ENCODE results near the gene NKX2-2.

NKX2-2 gene

DNA sequence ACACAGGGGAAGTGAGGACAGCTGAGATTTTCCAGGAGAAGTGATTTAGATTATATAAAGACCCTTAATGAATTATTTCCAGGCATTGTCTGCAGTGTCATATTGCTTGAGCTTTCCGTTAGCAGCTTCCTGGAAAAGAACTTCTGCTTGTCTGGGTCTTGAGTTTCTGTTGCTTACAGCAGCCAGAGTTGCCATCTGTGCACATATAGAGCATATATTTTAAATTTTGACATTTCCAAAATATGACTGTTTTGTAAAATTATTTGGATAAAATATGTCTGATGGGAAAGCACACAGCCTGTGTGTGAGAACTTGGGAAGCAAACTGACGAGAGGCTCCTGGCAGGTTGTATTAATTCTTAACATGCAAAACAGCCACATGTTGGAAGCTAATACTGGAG is 21.0 kb upstream of the NKX2-2 start:
- Histone ChIP-seq H3K27me3 (ENCODE audit: control insufficient read depth, insufficient read depth, low read length) (peaks cover 5% of the 10 kb centered on the region), H3K4me3 (ENCODE audit: low read length) (no peak overlapping the region), H3K4me1 (ENCODE audit: control insufficient read depth, insufficient read depth, low read length) (no peaks in the 10 kb centered on the region), H3K9ac (ENCODE audit: low read length) (no peak overlapping the region), H3K36me3 (ENCODE audit: control insufficient read depth, insufficient read depth, low read length) (no peaks in the 10 kb centered on the region), H3K27ac (ENCODE audit: low read depth, low read length) (no peak overlapping the region)

DNA sequence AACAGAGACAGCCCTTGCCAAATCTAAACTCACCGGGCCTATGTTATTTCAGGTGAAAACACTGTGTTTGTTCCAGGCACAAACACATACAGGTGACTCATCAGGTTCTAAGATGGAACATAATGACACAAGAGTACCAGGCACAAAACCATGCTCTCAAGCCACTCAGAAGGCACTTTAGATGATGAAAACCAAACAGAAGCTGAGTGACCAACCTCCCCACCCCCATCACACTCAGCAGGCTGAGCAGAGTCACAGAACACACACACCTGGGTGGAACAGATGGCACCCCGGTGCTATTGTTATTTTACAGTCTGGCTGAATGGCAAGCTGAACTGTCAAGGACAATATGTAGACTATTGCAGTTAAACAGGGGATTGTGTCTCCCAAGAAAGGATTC is 20.6 kb upstream of the NKX2-2 start:
- peaks cover 4% of the 10 kb centered on the region for H3K27me3 ChIP-seq (ENCODE audit: control insufficient read depth, insufficient read depth, low read length)
- no peak overlapping the region for H3K9ac ChIP-seq (ENCODE audit: low read length)
- H3K27ac ChIP-seq (ENCODE audit: low read depth, low read length), result no peak overlapping the region
- no peaks in the 10 kb centered on the region for H3K36me3 ChIP-seq (ENCODE audit: control insufficient read depth, insufficient read depth, low read length)
- no peak overlapping the region for H3K4me3 ChIP-seq (ENCODE audit: low read length)
- H3K4me1 ChIP-seq (ENCODE audit: control insufficient read depth, insufficient read depth, low read length), result no peaks in the 10 kb centered on the region

DNA sequence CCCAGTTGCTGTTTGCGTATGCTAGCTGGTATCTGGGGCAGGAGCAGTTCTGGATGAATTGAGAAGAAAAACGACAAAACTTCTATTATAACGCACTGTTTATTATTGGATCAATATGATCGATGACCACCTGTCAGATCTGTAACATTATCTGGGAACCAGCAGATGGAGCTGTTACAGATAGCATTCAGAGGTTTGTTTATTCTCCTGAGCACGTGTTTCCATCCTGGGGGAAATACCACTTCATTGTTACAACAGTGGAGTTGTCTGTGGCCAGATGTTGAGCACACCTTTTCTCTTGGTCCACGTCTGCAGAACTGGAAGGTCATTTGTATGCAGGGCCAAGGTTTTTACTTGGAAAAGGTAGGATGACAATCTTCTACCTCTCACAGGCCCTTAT is 16.0 kb upstream of the NKX2-2 start:
- no peaks in the 10 kb centered on the region for H3K4me1 ChIP-seq (ENCODE audit: control insufficient read depth, insufficient read depth, low read length)
- no peak overlapping the region for H3K27ac ChIP-seq (ENCODE audit: low read depth, low read length)
- H3K9ac ChIP-seq (ENCODE audit: low read length), result no peak overlapping the region
- no peaks in the 10 kb centered on the region for H3K36me3 ChIP-seq (ENCODE audit: control insufficient read depth, insufficient read depth, low read length)
- no peak overlapping the region for H3K4me3 ChIP-seq (ENCODE audit: low read length)
- peaks cover 2% of the 10 kb centered on the region for H3K27me3 ChIP-seq (ENCODE audit: control insufficient read depth, insufficient read depth, low read length)

DNA sequence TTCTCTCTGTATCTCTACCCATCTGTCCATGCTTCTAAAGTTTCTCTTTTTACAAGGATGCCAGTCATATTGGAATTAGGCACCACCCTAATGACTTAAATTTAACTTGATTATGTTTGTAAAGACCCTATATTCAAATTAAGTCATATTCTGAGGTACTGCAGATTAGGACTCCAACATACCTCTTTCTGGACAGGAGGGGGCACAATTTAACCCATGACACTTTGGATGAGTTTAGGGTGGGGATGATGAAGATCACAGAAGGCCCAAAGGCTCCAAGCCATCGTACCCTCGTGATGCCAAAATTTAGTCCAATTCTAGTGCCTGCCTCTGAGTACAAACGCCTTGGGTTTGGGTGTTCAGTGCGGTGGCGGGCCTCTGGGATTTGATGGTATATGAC is 15.0 kb upstream of the NKX2-2 start:
- H3K27me3 ChIP-seq (ENCODE audit: control insufficient read depth, insufficient read depth, low read length), result peaks cover 2% of the 10 kb centered on the region

DNA sequence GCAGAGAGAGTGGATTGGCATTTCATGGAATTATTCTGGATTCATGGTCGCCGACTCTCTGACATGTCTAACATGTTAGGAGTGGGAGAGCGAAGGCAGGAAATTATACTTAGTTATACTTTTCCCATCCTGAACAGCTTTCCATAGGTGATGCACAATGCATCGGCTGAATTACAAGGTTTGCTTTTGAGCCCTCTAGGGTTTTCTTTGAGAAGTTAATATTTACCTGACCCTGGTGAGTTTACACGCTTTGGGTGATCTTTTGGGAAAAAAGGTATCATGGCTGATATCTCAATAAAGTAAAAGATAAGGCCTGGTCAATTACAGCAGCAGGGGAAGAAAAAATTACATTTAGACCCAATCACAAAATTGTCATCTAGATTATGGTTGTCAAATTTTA is 14.0 kb upstream of the NKX2-2 start:
- Histone ChIP-seq H3K27me3 (ENCODE audit: control insufficient read depth, insufficient read depth, low read length) (peaks cover 7% of the 10 kb centered on the region), H3K9ac (ENCODE audit: low read length) (no peak overlapping the region), H3K4me1 (ENCODE audit: control insufficient read depth, insufficient read depth, low read length) (no peaks in the 10 kb centered on the region), H3K4me3 (ENCODE audit: low read length) (no peak overlapping the region), H3K36me3 (ENCODE audit: control insufficient read depth, insufficient read depth, low read length) (no peaks in the 10 kb centered on the region), H3K27ac (ENCODE audit: low read depth, low read length) (no peak overlapping the region)

More for the DNA sequence above, 15.0 kb upstream of the NKX2-2 start:
- H3K9ac ChIP-seq (ENCODE audit: low read length), result no peak overlapping the region
- H3K4me3 ChIP-seq (ENCODE audit: low read length), result no peak overlapping the region
- H3K4me1 ChIP-seq (ENCODE audit: control insufficient read depth, insufficient read depth, low read length), result no peaks in the 10 kb centered on the region
- H3K27ac ChIP-seq (ENCODE audit: low read depth, low read length), result no peak overlapping the region
- no peaks in the 10 kb centered on the region for H3K36me3 ChIP-seq (ENCODE audit: control insufficient read depth, insufficient read depth, low read length)

DNA sequence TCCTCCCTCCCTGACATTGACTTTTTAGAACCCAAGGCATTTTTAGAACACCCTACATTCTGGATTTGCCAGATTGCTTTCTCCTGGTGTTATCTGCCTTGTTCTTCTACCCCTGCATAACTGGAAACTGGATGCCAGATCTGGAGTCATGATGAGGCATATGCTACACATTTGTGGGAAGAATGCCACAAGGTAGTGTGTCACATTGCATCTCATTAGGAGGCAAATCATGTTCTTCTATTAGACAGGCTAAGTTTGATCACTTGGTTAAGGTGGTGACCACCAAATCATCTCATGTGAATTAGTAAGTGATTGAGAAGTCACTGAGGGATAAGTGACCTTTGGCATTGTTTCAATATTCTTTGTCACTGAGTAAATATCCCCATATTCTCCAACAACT is 12.9 kb upstream of the NKX2-2 start:
- Histone ChIP-seq H3K27ac (ENCODE audit: low read depth, low read length) (no peak overlapping the region), H3K27me3 (ENCODE audit: control insufficient read depth, insufficient read depth, low read length) (peaks cover 10% of the 10 kb centered on the region), H3K4me3 (ENCODE audit: low read length) (no peak overlapping the region), H3K9ac (ENCODE audit: low read length) (no peak overlapping the region), H3K36me3 (ENCODE audit: control insufficient read depth, insufficient read depth, low read length) (no peaks in the 10 kb centered on the region), H3K4me1 (ENCODE audit: control insufficient read depth, insufficient read depth, low read length) (no peaks in the 10 kb centered on the region)

DNA sequence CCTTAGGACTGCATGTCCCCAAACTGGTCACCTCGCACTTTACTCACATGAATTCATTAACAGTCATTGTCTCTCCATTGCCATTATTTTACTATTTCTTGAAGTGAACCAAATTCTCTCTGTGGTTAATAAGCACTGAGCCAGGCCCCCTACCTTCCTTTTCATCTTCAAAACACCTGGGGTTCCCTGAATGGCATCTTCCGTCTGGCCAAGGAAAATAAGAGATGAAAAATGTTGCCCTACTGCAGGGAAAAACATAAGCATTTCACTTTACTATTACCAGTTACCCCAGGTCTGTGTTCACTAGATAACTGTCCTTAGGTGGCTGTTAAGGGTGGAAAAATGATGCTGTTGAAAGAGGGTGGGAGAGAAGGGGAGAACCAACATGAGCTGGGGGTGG is 10.0 kb upstream of the NKX2-2 start:
- Histone ChIP-seq H3K4me1 (ENCODE audit: control insufficient read depth, insufficient read depth, low read length) (no peaks in the 10 kb centered on the region), H3K36me3 (ENCODE audit: control insufficient read depth, insufficient read depth, low read length) (no peaks in the 10 kb centered on the region), H3K27ac (ENCODE audit: low read depth, low read length) (no peak overlapping the region), H3K4me3 (ENCODE audit: low read length) (no peak overlapping the region), H3K27me3 (ENCODE audit: control insufficient read depth, insufficient read depth, low read length) (peaks cover 21% of the 10 kb centered on the region), H3K9ac (ENCODE audit: low read length) (no peak overlapping the region)

DNA sequence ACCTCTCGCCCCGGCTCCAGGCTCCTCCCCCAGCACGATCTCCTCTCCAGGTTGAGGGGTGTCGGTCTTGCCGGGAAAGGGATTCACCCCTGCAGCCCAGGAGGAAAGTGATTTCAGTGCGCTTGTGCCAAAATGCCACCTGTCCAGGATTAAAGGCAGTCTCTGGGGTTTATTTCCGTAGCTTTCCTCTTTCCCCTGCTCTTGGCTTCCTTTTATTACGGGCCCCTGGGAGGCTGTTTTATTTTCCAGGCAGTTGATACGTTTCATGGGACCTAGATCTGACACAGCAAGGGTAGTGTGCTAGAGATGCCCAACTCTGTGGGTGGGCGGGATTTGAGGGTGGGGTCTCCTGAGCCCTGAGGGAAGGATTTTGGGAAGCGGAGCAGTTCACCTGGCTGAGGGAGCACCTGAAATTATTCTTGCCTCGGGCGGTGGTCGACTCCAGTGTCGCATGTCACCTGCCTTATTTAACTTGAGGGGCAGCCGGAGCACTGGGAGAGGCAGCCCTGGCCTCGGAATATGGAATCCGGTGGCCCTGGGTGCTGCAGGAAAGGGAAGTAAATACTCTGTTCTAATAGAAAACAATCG is 9.5 kb upstream of the NKX2-2 start:
- Histone ChIP-seq H3K27me3 (ENCODE audit: control insufficient read depth, insufficient read depth, low read length) (peaks cover 26% of the 10 kb centered on the region), H3K4me3 (ENCODE audit: low read length) (peak overlapping the region; percentile 1), H3K4me1 (ENCODE audit: control insufficient read depth, insufficient read depth, low read length) (no peaks in the 10 kb centered on the region), H3K9ac (ENCODE audit: low read length) (no peak overlapping the region), H3K27ac (ENCODE audit: low read depth, low read length) (no peak overlapping the region), H3K36me3 (ENCODE audit: control insufficient read depth, insufficient read depth, low read length) (no peaks in the 10 kb centered on the region)

DNA sequence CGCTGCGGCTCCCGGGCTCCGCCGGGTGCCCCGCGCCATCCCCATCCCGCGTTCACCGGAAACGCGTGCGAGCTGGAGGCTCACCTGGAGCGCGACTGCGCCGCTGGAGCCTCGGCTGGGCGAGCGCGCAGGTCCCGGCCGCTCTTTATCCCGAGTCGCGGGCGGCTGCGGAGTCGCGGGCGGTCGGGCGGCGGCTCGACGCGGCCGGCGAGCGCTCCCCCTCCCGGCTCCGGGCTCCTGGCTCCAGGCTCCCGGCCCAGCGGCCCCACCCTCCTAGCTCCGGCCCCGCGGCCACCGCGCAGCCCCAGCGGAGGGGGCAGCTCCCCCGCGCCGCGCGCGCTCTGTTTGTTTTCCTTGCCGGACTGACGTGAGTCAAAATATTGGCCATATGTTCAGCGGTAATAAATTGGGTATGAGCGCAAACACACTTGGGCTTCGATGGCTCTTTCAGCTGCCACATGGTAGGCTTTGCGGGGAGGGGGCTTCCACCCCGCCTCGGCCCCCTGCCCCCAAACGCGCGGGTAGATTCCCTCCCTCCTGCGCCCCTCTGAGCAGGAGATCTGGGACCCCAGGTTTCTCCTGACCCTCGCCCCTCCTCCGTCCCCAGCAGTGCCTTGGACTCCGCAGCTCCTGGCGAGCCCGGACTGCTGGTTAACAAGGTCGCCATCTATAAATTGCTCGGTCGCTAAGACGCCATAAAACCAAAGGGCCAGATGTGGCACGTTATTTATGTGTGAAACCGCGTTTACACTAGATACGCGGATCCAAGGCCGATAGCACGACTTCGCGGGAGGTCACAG is 8.8 kb upstream of the NKX2-2 start:
- H3K4me1 ChIP-seq (ENCODE audit: control insufficient read depth, insufficient read depth, low read length), result no peaks in the 10 kb centered on the region
- peaks cover 33% of the 10 kb centered on the region for H3K27me3 ChIP-seq (ENCODE audit: control insufficient read depth, insufficient read depth, low read length)
- H3K27ac ChIP-seq (ENCODE audit: low read depth, low read length), result no peak overlapping the region
- H3K36me3 ChIP-seq (ENCODE audit: control insufficient read depth, insufficient read depth, low read length), result no peaks in the 10 kb centered on the region
- peak overlapping the region; percentile 1 for H3K4me3 ChIP-seq (ENCODE audit: low read length)
- no peak overlapping the region for H3K9ac ChIP-seq (ENCODE audit: low read length)

DNA sequence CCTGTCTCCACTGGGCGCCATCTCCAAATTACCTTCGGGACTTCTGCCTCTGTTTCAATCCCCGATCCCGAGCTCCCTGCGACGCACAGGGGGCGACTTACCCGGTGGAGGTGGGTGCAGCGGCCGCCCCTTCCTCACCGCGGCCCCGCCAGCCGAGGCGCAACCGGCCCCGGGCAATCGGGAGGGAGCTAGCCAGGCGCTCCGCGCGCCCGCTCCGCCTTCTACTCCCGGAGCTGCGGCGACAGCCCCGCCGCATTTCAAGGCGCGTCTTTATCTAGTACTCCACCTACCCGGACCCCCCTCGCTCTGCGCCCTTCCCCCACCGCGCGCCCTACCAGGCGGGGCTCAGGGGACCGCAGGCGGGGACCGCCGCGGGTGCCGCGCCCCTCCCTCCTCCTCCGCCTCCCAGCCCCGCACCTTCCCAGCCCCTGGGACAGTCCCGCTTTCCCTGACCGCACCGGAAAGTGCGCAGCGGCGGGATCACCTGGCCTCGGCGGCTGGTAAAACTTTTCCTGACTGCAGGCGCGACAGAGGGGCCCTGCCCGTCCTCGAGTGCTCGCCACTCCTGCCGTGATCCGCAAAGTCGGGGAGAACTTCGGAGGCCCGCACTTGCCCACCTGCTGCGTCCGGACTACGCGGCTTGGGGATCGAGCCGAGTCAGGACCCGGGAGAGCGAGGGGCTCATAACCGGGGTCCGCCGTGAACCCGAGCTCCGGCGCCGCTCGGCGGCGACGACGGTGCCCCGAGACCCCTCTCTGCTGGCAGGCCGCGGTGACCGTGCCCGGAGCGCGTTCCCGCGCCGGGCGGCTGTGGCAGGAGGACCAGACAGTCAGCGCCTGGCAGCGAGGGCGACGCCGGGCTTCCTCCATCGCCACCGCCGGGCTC is 8.0 kb upstream of the NKX2-2 start:
- Histone ChIP-seq H3K36me3 (ENCODE audit: control insufficient read depth, insufficient read depth, low read length) (no peaks in the 10 kb centered on the region), H3K27me3 (ENCODE audit: control insufficient read depth, insufficient read depth, low read length) (peaks cover 41% of the 10 kb centered on the region), H3K4me1 (ENCODE audit: control insufficient read depth, insufficient read depth, low read length) (no peaks in the 10 kb centered on the region), H3K9ac (ENCODE audit: low read length) (no peak overlapping the region), H3K27ac (ENCODE audit: low read depth, low read length) (no peak overlapping the region), H3K4me3 (ENCODE audit: low read length) (no peak overlapping the region)

DNA sequence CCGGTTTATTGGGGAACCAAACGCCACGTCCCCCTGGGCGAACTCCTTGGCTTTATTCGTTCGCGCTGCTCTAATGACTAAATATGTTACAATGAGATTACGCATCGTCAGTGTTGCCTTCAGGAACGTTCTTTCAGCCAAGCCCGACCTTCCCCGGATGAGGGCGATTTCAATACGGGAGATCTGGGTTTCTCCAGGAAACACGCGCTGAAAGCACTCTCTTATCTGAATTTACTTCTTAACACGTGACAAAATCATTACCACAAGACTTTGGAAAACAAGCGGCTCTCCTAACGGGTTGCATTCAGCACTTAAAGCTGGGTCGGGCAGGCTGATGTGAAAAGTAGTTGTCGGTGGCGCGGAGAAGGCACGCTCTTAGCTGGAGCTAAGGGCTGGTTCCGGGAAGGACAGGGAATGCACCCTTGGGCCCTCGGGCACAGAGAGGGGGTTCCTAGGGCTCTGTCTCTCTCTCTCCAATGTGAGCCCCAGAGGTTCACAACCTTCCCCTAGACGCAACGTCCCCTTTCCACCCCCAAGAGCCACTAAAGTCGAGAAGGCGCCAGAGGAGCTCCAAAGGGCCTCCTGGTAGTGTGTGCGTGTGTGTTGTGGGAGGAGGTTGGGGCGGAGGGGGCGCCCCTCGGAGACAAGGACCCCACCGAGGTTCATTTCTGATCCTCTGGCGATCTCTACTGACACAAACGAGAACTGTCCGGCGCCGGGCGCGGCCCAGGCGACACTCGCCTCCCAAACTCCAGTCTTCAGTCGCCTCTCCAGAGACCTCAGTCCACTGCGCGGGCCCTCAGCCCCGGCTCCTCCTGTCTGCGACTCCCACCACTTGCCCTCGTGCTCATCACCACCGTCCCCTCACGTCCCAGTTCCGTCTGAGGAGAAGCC is 7.1 kb upstream of the NKX2-2 start:
- Histone ChIP-seq H3K4me3 (ENCODE audit: low read length) (no peak overlapping the region), H3K9ac (ENCODE audit: low read length) (no peak overlapping the region), H3K27me3 (ENCODE audit: control insufficient read depth, insufficient read depth, low read length) (peaks cover 47% of the 10 kb centered on the region), H3K36me3 (ENCODE audit: control insufficient read depth, insufficient read depth, low read length) (no peaks in the 10 kb centered on the region), H3K27ac (ENCODE audit: low read depth, low read length) (no peak overlapping the region), H3K4me1 (ENCODE audit: control insufficient read depth, insufficient read depth, low read length) (no peaks in the 10 kb centered on the region)

DNA sequence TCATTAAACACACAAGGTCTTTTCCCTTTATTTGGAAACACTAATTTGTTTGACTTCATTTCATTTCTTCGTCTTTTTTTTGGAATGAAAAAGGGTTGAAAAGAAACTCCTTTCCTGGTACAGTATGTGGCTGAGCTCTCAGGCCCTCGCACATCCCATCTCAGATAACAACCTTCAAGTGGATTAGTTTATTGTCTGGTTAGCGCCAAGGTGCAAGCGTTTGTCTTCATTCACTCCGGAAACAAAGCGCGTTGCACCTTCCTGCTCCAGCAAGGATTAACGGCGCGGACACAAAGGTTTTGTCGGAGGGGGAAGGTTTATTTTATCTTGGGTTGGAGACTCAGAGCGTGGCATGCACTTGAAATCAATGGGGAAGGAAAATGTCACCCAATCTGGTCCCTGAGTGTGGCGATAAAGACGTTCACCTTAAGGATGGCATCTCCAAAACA is 5.3 kb upstream of the NKX2-2 start:
- no peak overlapping the region for H3K9ac ChIP-seq (ENCODE audit: low read length)
- no peaks in the 10 kb centered on the region for H3K36me3 ChIP-seq (ENCODE audit: control insufficient read depth, insufficient read depth, low read length)
- H3K4me1 ChIP-seq (ENCODE audit: control insufficient read depth, insufficient read depth, low read length), result peaks cover under 1% of the 10 kb centered on the region
- H3K27ac ChIP-seq (ENCODE audit: low read depth, low read length), result no peak overlapping the region
- no peak overlapping the region for H3K4me3 ChIP-seq (ENCODE audit: low read length)
- H3K27me3 ChIP-seq (ENCODE audit: control insufficient read depth, insufficient read depth, low read length), result peaks cover 50% of the 10 kb centered on the region
